Measurements from ENCODE around the gene MEX3D.
"Not testable (repeated sequence)": the region's sequence is repeated elsewhere in the genome, so short reads cannot be mapped to it uniquely, and the experiment has no call there.

DNA sequence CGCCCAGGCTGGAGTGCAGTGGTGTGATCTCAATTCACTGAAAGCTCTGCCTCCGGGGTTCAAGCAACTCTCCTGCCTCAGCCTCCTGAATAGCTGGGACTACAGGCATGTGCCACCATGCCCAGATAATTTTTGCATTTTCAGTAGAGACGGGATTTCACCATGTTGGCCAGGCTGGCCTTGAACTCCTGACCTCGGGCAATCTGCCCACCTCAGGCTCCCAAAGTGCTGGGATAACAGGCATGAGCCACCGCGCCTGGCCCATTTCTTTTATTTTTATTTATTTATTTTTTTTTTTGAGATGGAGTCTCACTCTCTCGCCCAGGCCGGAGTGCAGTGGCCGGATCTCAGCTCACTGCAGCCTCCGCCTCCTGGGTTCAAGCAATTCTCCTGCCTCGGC lies 28.4 kb downstream of the MEX3D start:
- TF ChIP-seq, protein P1, sequence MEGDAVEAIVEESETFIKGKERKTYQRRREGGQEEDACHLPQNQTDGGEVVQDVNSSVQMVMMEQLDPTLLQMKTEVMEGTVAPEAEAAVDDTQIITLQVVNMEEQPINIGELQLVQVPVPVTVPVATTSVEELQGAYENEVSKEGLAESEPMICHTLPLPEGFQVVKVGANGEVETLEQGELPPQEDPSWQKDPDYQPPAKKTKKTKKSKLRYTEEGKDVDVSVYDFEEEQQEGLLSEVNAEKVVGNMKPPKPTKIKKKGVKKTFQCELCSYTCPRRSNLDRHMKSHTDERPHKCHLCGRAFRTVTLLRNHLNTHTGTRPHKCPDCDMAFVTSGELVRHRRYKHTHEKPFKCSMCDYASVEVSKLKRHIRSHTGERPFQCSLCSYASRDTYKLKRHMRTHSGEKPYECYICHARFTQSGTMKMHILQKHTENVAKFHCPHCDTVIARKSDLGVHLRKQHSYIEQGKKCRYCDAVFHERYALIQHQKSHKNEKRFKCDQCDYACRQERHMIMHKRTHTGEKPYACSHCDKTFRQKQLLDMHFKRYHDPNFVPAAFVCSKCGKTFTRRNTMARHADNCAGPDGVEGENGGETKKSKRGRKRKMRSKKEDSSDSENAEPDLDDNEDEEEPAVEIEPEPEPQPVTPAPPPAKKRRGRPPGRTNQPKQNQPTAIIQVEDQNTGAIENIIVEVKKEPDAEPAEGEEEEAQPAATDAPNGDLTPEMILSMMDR (IDR thresholded peaks at IDR 0.05) = not testable (repeated sequence)
- not testable (repeated sequence) for TF ChIP-seq POLR2AphosphoS5 (IDR thresholded peaks at IDR 0.05)

All from sigmoid colon (tissue), 4 donors.